Nucleus accumbens (tissue), 56 donors: Measurements from ENCODE around the gene NALCN.
A peak's percentile ranks its signal among the peaks of the same experiment; 100 is the strongest.

Source experiments
- DNase-seq, 56 donors: peaks; one replicate each; lab custom pipeline; 2025; lab: John Stamatoyannopoulos, UW

NALCN gene

GRCh38 chr13:101218484-101218883 is 197.8 kb downstream of the NALCN start:
- DNase-seq, result no peak

GRCh38 chr13:101217086-101217485 is 199.2 kb downstream of the NALCN start:
- DNase-seq, result no peak

- no peak for DNase-seq
Observed at GRCh38 chr13:101211261-101211660, 205.0 kb downstream of the NALCN start.

GRCh38 chr13:101210774-101211173 is 205.5 kb downstream of the NALCN start:
- no peak for DNase-seq

- no peak for DNase-seq
Observed at GRCh38 chr13:101209206-101209893, 207.0 kb downstream of the NALCN start.

- DNase-seq, result no peak
Observed at GRCh38 chr13:101205408-101205807, 210.9 kb downstream of the NALCN start.

- no peak for DNase-seq
Observed at GRCh38 chr13:101204270-101205020, 211.9 kb downstream of the NALCN start.

- no peak for DNase-seq
Observed at GRCh38 chr13:101202590-101202989, 213.7 kb downstream of the NALCN start.

GRCh38 chr13:101190976-101191375 is 225.3 kb downstream of the NALCN start:
- no peak for DNase-seq

GRCh38 chr13:101190337-101190736 is 226.0 kb downstream of the NALCN start:
- DNase-seq, result no peak

GRCh38 chr13:101185606-101186005 is 230.7 kb downstream of the NALCN start:
- DNase-seq, result peak in 4 of 56 donors; percentile 1 to 10 (median 4)

GRCh38 chr13:101181076-101181685 is 235.1 kb downstream of the NALCN start:
- no peak for DNase-seq

- DNase-seq, result no peak
Observed at GRCh38 chr13:101179021-101179420, 237.3 kb downstream of the NALCN start.

- no peak for DNase-seq
Observed at GRCh38 chr13:101178406-101178805, 237.9 kb downstream of the NALCN start.

GRCh38 chr13:101170306-101170705 is 246.0 kb downstream of the NALCN start:
- no peak for DNase-seq

GRCh38 chr13:101157261-101157660 is 259.0 kb downstream of the NALCN start:
- DNase-seq, result no peak

GRCh38 chr13:101155920-101156319 is 260.4 kb downstream of the NALCN start:
- DNase-seq, result no peak

GRCh38 chr13:101152184-101152583 is 264.1 kb downstream of the NALCN start:
- DNase-seq, result no peak

GRCh38 chr13:101150998-101151397 is 265.3 kb downstream of the NALCN start:
- DNase-seq, result peak in 13 of 56 donors; percentile 5 to 59 (median 19)

- DNase-seq, result peak in 1 of 56 donors; percentile 20
Observed at GRCh38 chr13:101149735-101150384, 266.4 kb downstream of the NALCN start.
